ENCODE data around the gene EXTL1.

The EXTL1 gene

GRCh38 chr1:26022404-26022779 lies 817 bp downstream of the EXTL1 start:
- DNase-seq (ENCODE audit: low read depth, low spot score) = no peak

GRCh38 chr1:26023009-26023408 lies 1.4 kb downstream of the EXTL1 start:
- no peak for DNase-seq (ENCODE audit: low read depth, low spot score)

- DNase-seq (ENCODE audit: low read depth, low spot score) = no peak
These were observed 2.3 kb downstream of the EXTL1 start for GRCh38 chr1:26023826-26024225.

GRCh38 chr1:26025060-26025459 lies 3.5 kb downstream of the EXTL1 start:
- DNase-seq (ENCODE audit: low read depth, low spot score) = no peak

- no peak for DNase-seq (ENCODE audit: low read depth, low spot score)
These were observed 3.9 kb downstream of the EXTL1 start for GRCh38 chr1:26025517-26025916.

- no peak for DNase-seq (ENCODE audit: low read depth, low spot score)
These were observed 6.3 kb downstream of the EXTL1 start for GRCh38 chr1:26027716-26028489.

- no peak for DNase-seq (ENCODE audit: low read depth, low spot score)
These were observed 7.0 kb downstream of the EXTL1 start for GRCh38 chr1:26028490-26028980.

- no peak for DNase-seq (ENCODE audit: low read depth, low spot score)
These were observed 7.7 kb downstream of the EXTL1 start for GRCh38 chr1:26029054-26029863.

GRCh38 chr1:26029864-26030481 lies 8.4 kb downstream of the EXTL1 start:
- no peak for DNase-seq (ENCODE audit: low read depth, low spot score)

- DNase-seq (ENCODE audit: low read depth, low spot score) = no peak
These were observed 9.6 kb downstream of the EXTL1 start for GRCh38 chr1:26031196-26031595.

GRCh38 chr1:26031611-26032220 lies 10.1 kb downstream of the EXTL1 start:
- no peak for DNase-seq (ENCODE audit: low read depth, low spot score)

GRCh38 chr1:26032656-26033357 lies 11.2 kb downstream of the EXTL1 start:
- DNase-seq (ENCODE audit: low read depth, low spot score) = no peak

GRCh38 chr1:26034504-26035202 lies 13.1 kb downstream of the EXTL1 start:
- DNase-seq (ENCODE audit: low read depth, low spot score) = no peak

GRCh38 chr1:26035203-26035958 lies 13.8 kb downstream of the EXTL1 start:
- DNase-seq (ENCODE audit: low read depth, low spot score) = peak; percentile 86

GRCh38 chr1:26035959-26036755 lies 14.6 kb downstream of the EXTL1 start:
- DNase-seq (ENCODE audit: low read depth, low spot score) = peak; percentile 57

GRCh38 chr1:26036756-26037281 lies 15.2 kb downstream of the EXTL1 start:
- DNase-seq (ENCODE audit: low read depth, low spot score) = no peak

GRCh38 chr1:26037904-26038303 lies 16.3 kb downstream of the EXTL1 start:
- no peak for DNase-seq (ENCODE audit: low read depth, low spot score)

GRCh38 chr1:26038477-26038876 lies 16.9 kb downstream of the EXTL1 start:
- DNase-seq (ENCODE audit: low read depth, low spot score) = no peak

- DNase-seq (ENCODE audit: low read depth, low spot score) = no peak
These were observed 17.3 kb downstream of the EXTL1 start for GRCh38 chr1:26038904-26039303.

Data from activated naive CD8-positive, alpha-beta T cell treated with anti-CD3 and anti-CD28 coated beads, Interleukin-2, amount 50 U/mL, for 16 hours (primary cell).